Measurements from ENCODE around the gene ACHE. TPM values are rescaled to one million over a fixed set of nuclear protein-coding genes. Genes with fewer than 3 reads are reported as not detected.
"Not testable (repeated sequence)": the region's sequence is repeated elsewhere in the genome, so short reads cannot be mapped to it uniquely, and the experiment has no call there.

The ACHE gene
- total RNA-seq, 2 experiments from 2014 or later = not detected

GRCh38 chr7:100942045-100942774 is 46.5 kb upstream of the ACHE start:
- no peaks in the 10 kb centered on the region for H3K9me2 ChIP-seq (ENCODE audit: insufficient read depth, low read length)
- no peaks in the 10 kb centered on the region for H3K4me1 ChIP-seq (ENCODE audit: insufficient read depth, low read length, poor library complexity, severe bottlenecking)
- H3K36me3 ChIP-seq (ENCODE audit: insufficient read depth, low read length) = no peaks in the 10 kb centered on the region
- POLR2A ChIA-PET = no interaction called here
- no peak overlapping the region for H3K4me3 ChIP-seq (ENCODE audit: low read depth, low read length, poor library complexity, severe bottlenecking)
- no peaks in the 10 kb centered on the region for H3K79me2 ChIP-seq (ENCODE audit: insufficient read depth, low read depth, low read length)
- no peak for DNase-seq (ENCODE audit: low spot score)
- H3K9me3 ChIP-seq (ENCODE audit: low read length) = 0 out of 2 replicates have a peak, but pooled peaks cover 4% of the 10 kb centered on the region
- H3K4me2 ChIP-seq (ENCODE audit: low read length) = no peak overlapping the region
- no peak overlapping the region for H2AFZ ChIP-seq (ENCODE audit: low read length)
- intact Hi-C loops (cut with micrococcal nuclease; ENCODE audit: unreplicated experiment) = no loop called here
- CTCF ChIA-PET (ENCODE audit: unreplicated experiment) = no interaction called here
- no peaks in the 10 kb centered on the region for H4K20me1 ChIP-seq (ENCODE audit: insufficient read depth, low read length)
- TF ChIP-seq EZH2phosphoT487 (IDR thresholded peaks at IDR 0.05; ENCODE audit: borderline replicate concordance, low read depth, low read length) (no peak), CTCF (conservative IDR thresholded peaks at IDR 0.05; ENCODE audit: low read length) (no peak)
- BruUV-seq (replicated peaks) = no TSS peak
- H3K27ac ChIP-seq (ENCODE audit: low read depth, low read length, poor library complexity, severe bottlenecking) = no peak overlapping the region

- DNase-seq (ENCODE audit: low spot score); BruUV-seq (replicated peaks); H4K20me1 ChIP-seq (ENCODE audit: insufficient read depth, low read length); CTCF ChIA-PET (ENCODE audit: unreplicated experiment); H3K27ac ChIP-seq (ENCODE audit: low read depth, low read length, poor library complexity, severe bottlenecking); POLR2A ChIA-PET; H3K36me3 ChIP-seq (ENCODE audit: insufficient read depth, low read length); H3K4me3 ChIP-seq (ENCODE audit: low read depth, low read length, poor library complexity, severe bottlenecking); H3K9me2 ChIP-seq (ENCODE audit: insufficient read depth, low read length); H2AFZ ChIP-seq (ENCODE audit: low read length); intact Hi-C loops (cut with micrococcal nuclease; ENCODE audit: unreplicated experiment); H3K4me2 ChIP-seq (ENCODE audit: low read length); H3K79me2 ChIP-seq (ENCODE audit: insufficient read depth, low read depth, low read length); H3K4me1 ChIP-seq (ENCODE audit: insufficient read depth, low read length, poor library complexity, severe bottlenecking); H3K9me3 ChIP-seq (ENCODE audit: low read length): not testable (repeated sequence)
These were observed 40.5 kb upstream of the ACHE start for GRCh38 chr7:100936167-100936566.

GRCh38 chr7:100935381-100935780 is 39.7 kb upstream of the ACHE start:
- CTCF ChIA-PET (ENCODE audit: unreplicated experiment); intact Hi-C loops (cut with micrococcal nuclease; ENCODE audit: unreplicated experiment); BruUV-seq (replicated peaks): not testable (repeated sequence)

GRCh38 chr7:100933734-100934133 is 38.0 kb upstream of the ACHE start:
- ChIA-PET POLR2A (no interaction called here), CTCF (ENCODE audit: unreplicated experiment) (no interaction called here)
- Histone ChIP-seq H3K4me1 (ENCODE audit: insufficient read depth, low read length, poor library complexity, severe bottlenecking) (no peaks in the 10 kb centered on the region), H3K4me3 (ENCODE audit: low read depth, low read length, poor library complexity, severe bottlenecking) (no peak overlapping the region), H3K79me2 (ENCODE audit: insufficient read depth, low read depth, low read length) (no peaks in the 10 kb centered on the region), H3K9me2 (ENCODE audit: insufficient read depth, low read length) (no peaks in the 10 kb centered on the region), H3K36me3 (ENCODE audit: insufficient read depth, low read length) (no peaks in the 10 kb centered on the region), H2AFZ (ENCODE audit: low read length) (no peak overlapping the region), H3K4me2 (ENCODE audit: low read length) (no peak overlapping the region), H3K27ac (ENCODE audit: low read depth, low read length, poor library complexity, severe bottlenecking) (no peak overlapping the region), H4K20me1 (ENCODE audit: insufficient read depth, low read length) (no peaks in the 10 kb centered on the region), H3K9me3 (ENCODE audit: low read length) (no peaks in the 10 kb centered on the region)
- no peak for TF ChIP-seq EZH2phosphoT487 (IDR thresholded peaks at IDR 0.05; ENCODE audit: borderline replicate concordance, low read depth, low read length)
- TF ChIP-seq CTCF (conservative IDR thresholded peaks at IDR 0.05; ENCODE audit: low read length) = no peak
- no TSS peak for BruUV-seq (replicated peaks)
- intact Hi-C loops (cut with micrococcal nuclease; ENCODE audit: unreplicated experiment) = no loop called here
- no peak for DNase-seq (ENCODE audit: low spot score)

More at GRCh38 chr7:100935381-100935780, 39.7 kb upstream of the ACHE start:
- not testable (repeated sequence) for H4K20me1 ChIP-seq (ENCODE audit: insufficient read depth, low read length); H3K27ac ChIP-seq (ENCODE audit: low read depth, low read length, poor library complexity, severe bottlenecking); H3K36me3 ChIP-seq (ENCODE audit: insufficient read depth, low read length); H3K4me3 ChIP-seq (ENCODE audit: low read depth, low read length, poor library complexity, severe bottlenecking); H3K4me2 ChIP-seq (ENCODE audit: low read length); H3K9me3 ChIP-seq (ENCODE audit: low read length); H3K79me2 ChIP-seq (ENCODE audit: insufficient read depth, low read depth, low read length); H3K4me1 ChIP-seq (ENCODE audit: insufficient read depth, low read length, poor library complexity, severe bottlenecking); H3K9me2 ChIP-seq (ENCODE audit: insufficient read depth, low read length); DNase-seq (ENCODE audit: low spot score); H2AFZ ChIP-seq (ENCODE audit: low read length)
- POLR2A ChIA-PET = interaction anchor here (0.6 kb wide), 1 partner anchor 94 kb away, joined by 3 read pairs; no protein-coding TSS in a partner anchor

Data from OCI-LY7 (cell line).